HG03175 (cell line): ENCODE data around the gene FAM169A.
"Not testable (repeated sequence)": the region's sequence is repeated elsewhere in the genome, so short reads cannot be mapped to it uniquely, and the experiment has no call there.

Experiments used
- ATAC-seq: cut with Tn5 transposase; IDR thresholded peaks from one replicate; pipeline ENCODE4 v1.9.1; 2021; ENCODE audit warnings: mild to moderate bottlenecking, moderate library complexity; ENCODE audit not compliant: unreplicated experiment

Gene FAM169A

DNA sequence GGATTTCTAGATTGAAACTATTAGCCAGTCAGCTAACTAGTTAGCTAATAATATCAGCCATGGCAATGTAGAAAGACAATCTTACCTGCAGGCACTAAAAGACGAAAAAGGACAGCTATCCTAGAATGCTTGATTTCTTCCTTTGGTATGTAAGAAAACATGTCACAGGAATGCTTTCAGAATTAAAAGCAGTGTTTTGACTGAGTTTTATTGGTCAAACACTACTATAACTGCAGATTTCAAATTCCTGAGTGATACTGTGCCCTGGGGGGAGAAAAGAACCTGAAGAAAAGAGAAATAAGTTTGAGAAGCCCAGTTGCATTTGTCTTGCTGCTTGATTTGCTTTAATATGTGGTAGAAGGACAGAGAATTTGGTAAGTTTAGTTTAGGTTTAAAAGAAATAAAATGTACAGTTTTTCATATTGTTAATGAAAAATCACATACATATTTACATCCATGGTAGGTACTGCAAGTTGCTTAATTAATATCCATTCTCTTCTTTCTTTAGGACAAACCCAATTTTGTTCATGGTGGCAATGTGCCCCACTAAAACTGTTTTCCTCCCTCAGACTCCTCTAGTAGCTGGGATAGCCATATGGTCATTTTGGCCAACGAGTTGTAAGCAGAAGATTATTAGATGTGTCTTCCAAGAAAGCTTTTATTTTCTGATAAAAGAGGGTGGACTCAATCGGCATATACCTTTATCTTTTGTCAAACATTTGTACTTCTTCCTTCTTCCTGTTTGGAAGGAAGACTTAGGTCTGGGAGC is 4.3 kb upstream of the FAM169A start:
- ATAC-seq: no peak

DNA sequence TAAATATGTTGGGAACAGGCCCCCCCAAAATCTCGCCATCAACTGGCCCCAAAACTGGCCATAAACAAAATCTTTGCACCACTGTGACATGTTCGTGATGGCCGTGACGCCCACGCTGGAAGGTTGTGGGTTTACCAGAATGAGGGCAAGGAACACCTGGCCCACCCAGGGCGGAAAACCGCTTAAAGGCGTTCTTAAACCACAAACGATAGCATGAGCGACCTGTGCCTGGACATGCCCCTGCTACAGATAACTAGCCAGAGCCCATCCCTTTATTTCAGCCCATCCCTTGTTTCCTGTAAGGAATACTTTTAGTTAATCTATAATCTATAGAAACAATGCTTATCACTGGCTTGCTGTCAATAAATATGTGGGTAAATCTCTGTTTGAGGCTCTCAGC is 3.2 kb upstream of the FAM169A start:
- not testable (repeated sequence) for ATAC-seq

DNA sequence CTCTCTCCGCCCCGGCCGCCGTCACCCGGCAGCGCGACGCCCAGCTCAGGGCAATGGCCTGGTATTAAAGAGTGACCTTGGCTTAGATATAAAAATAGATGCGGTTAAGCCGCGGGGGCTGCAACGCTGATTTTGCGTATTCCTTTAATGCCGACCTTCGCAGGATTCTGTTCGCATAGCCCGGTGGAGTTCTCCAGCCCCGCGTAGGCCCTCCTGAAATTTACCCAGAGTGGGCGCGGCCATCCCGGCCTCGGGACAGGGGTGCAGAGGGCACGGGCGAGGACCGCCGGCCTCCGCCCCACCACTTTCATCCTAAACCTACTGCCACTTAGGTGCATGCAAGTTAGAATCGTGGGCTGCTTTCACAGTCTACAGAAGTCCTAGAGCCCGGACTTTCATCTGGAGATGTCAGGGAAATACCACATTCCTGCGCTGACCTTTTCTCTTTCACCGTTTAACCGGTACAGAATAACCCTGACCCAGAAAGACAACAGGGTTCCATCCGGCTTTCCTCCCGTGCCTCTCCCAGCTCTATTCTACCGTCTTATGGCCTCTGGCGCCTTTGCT is 492 bp upstream of the FAM169A start:
- no peak for ATAC-seq

DNA sequence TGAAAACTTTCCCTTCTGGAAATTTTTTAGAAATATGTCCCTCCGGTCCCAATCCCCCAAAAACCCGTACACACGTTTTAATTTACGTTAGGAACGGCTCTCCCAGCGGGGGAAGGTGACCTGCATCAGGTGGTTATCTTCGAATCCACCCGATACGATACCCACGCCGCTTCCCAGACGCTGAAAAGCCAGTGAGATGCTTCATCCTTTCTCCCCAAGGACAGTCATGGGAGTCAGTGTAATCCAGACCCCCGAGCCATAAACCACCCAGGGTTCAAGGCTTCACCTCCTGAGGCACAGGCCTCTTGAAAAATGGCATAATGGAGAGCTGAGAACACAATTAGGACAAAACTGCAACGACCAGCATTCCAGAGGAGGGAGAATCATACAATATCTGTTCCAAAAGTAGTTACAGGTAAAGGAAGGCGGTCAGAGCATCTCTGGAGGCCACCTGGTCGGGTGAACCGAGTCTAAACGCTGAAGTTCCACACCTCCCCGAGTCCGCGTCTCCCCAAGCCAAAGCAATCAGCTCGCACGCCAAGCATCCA is 857 bp downstream of the FAM169A start:
- no peak for ATAC-seq

DNA sequence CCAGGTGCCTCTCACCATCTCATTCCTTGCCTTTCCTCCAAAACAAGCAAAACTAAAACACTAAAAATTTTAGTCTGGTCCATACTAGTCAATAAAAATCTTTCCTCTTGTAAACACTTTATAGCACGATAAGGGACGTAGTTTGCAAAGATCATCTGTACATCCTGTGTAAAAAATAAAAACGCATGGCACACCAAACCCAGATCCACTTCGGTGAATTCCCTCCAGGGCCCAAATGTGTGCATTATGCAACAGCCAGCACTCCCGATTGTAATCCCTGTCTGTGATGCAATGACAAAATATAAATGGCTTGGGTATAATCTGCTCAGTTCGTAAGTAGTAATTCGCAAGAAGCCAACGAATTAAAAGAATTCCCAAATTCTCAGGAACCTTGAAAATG is 1.4 kb downstream of the FAM169A start:
- ATAC-seq: no peak

DNA sequence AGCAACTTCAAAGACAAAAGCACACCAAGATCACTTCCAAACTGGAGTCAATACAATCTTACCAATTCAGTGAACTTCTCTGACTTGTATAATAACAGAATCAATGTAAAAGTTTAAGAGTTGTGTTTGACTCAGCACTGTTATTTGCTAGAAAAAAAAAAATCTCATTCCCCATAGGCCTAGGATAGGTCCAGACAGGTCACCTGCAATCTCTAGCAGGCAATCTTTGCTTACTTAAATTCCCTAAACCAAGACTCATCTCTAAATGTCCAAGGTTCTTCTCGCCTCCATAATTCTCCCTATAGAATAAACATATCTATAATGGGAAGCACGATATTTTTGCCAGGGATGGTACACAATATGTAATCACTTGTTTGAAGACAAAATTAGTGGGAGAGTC is 2.5 kb downstream of the FAM169A start:
- ATAC-seq: no peak

DNA sequence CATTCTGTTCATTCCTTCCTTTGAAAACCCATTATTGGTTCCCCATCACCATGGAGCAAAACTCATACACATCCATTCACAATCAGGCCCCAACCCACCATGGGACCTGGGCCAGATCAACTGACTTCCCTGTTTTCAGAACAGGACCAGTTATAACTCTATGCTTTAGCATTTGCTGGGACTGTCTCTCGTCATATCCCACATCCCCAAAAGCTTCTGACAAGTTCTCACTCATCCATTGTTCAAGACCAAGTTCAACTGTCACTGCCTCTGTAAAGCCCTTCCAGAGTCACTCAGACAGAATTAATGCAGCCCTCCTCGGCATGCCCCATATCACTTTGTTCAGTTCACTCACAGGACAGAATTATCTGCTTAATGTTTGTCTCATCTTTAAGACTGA is 4.0 kb downstream of the FAM169A start:
- ATAC-seq: no peak

DNA sequence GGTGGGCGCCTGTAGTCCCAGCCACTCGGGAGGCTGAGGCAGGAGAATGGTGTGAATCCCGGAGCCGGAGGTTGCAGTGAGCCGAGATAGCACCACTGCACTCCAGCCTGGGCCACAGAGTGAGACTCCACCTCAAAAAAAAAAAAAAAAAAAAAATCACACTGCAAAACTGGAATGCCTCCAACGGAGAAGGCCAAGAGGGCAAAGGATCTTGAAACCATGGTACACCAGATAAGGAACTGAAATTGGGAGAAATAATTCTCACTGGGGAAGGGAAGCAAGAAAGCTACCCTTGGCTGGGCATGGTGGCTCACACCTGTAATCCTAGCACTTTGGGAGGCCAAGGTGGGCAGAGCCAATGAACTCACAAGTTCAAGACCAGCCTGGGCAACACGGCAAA is 9.2 kb downstream of the FAM169A start:
- not testable (repeated sequence) for ATAC-seq

DNA sequence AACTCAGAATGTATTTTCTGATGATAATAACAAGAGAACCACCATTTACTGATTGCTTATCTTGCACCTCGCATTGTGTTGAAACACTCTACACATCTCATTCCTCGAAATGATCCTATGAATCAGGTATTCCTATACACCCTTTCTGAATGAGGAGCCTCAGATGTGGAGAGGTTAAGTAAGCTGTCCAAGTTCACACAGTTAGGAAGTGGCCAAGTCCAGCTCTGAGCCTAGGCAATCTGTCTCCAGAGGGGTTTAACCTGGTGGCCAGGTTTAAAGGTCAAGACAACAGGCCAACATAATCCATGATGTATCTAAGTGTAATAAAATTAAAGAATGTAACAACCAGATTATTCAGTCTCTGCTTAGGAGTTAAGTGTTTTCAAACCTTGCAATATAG is 12.9 kb downstream of the FAM169A start:
- no peak for ATAC-seq

DNA sequence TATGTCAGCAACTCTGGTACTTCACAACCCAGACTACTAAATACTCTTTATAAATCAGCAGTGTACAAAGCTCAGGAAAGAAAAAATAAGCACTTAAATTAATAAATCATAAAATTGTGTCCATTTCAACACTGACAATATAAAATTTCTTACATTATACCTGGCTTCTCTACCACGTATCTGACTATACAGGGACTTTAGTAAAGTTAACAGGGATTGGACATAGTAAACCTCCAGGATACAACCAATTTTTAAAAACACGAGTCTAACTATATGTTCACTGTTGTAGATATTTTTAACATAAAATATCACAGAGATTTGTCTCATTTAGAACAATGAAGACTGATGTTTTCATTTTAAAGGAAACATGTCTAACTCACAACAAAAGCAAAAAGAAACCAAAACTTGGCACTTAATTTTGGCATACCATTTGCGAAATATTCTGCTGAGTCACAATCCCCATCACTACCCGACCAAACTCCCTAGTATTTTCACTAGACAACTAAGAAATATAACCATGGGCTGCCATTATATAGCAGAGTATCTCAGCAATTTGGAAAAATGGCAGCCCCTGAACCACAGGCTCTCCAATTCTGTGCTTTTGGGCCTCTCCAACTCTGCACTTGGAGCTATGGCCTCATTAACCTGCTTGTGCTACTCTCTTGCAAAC is 14.4 kb downstream of the FAM169A start:
- no peak for ATAC-seq

DNA sequence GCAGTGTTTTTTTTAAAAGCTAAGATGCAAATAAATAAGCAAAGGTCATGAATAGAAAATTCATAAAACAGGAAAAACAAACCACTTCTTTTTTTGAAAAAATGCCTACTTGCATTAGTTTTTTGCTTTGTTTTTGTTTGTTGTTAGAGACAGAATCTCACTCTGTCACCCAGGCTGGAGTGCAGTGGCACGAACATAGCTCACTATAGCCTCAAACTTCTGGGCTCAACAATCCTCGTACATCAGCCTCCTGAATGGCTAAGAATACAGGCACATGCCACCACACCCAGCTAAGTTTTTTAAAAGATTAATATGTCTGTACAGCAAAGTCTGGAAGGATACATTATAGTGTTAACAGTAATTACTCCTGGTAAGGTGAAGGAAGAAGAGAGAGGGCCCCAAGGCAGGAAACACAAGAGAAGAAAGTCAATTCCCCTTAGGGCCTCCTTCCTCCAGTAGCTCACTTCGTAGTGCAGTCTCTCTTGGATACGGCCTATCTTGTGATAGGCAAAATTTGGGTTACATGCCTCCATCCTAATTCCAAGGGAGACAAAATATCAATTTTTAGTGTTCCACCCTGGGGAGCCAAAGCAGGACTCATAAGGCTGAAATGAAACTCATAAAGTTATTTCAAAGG is 15.3 kb downstream of the FAM169A start:
- no peak for ATAC-seq

DNA sequence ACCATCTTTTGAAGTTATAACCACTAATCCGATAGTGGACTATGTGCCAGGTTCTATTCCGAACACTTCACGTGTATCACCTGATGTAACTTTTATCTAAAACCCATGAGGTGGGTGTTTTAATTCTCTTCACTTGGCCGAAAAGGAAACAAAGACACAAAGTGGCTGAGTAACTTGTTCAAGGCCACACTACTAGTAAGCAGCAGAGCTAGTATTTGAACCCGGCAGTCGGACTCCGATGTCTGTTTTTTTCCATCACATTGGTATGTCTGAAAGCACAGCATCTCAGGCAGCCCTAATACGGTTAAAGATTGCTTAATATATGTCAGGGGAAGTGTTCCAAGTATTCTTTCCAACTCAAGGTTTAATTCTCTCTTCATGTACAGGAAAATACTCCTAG is 16.2 kb downstream of the FAM169A start:
- ATAC-seq: no peak

DNA sequence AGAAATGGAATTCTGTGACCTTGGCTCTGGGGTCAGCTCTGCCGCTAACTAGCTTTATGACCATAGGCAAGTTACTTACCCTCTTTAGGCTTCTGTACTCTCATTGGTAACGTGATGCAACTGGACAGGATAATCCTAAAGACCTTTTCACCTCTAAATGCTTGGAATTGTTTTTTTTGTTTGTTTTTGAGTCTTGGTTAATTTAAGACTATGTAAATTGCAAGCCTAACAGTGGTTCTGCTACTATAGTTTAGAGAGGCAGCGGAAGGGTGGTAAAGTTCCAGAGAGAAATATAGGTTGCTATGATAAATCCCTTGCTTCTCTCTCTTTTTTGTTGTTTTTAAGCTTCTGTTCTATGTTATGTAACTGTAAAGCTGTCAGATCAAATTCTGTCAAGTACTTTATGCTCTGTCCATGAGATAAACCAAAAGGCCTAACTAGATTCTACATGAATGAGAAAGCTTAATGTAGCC is 17.6 kb downstream of the FAM169A start:
- no peak for ATAC-seq

DNA sequence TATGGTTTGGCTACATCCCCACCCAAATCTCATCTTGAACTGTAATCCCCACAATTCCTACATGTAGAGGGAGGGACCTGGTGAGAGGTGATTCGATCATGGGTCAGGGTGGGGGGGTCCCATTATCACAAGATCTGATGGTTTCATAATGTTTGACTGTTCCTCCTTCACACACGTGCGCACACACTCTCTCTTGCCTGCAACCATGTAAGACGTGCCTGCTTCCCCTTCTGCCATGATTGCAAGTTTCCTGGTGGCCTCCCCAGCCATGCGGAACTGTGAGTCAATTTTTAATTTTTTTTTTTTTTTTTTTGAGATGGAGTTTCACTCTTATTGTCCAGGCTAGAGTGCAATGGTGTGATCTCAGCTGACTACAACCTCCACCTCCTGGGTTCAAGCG is 27.0 kb downstream of the FAM169A start:
- ATAC-seq: no peak

DNA sequence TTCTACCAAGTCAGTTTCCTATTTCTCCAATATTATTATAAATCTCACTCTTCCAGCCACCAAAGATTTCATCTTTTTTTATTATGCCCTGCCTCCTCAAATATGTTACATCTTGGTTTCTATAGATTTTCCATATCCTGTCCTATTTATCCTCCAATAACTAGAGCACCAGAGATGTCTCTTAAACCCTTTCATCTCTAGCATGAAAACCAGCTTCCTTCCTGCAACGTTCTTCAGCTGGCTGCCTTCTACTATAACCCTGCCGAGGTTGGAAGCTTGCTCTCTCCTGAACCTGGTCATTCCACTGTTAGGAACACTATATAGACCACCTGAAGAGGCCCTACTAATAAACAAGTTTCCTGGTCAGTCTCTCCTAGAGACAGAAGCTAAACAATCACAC is 27.9 kb downstream of the FAM169A start:
- no peak for ATAC-seq

DNA sequence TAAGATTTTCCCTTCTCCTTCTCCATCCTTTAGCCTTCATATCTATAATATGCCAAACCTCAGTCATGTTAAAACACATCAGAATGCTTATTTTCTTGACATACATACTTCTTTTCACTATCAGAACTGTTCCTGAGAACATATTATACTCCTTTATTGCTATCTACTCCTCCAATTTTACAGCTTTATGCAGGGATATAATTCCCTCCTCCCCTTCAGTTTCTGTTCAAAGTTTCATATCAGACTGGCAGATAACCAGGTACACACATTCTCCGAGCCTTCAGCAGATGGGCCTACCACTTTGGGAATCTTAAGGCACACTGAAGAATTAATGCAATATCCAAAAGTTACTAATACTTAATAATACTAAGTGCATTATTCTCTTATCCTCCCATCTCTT is 29.1 kb downstream of the FAM169A start:
- ATAC-seq: no peak

DNA sequence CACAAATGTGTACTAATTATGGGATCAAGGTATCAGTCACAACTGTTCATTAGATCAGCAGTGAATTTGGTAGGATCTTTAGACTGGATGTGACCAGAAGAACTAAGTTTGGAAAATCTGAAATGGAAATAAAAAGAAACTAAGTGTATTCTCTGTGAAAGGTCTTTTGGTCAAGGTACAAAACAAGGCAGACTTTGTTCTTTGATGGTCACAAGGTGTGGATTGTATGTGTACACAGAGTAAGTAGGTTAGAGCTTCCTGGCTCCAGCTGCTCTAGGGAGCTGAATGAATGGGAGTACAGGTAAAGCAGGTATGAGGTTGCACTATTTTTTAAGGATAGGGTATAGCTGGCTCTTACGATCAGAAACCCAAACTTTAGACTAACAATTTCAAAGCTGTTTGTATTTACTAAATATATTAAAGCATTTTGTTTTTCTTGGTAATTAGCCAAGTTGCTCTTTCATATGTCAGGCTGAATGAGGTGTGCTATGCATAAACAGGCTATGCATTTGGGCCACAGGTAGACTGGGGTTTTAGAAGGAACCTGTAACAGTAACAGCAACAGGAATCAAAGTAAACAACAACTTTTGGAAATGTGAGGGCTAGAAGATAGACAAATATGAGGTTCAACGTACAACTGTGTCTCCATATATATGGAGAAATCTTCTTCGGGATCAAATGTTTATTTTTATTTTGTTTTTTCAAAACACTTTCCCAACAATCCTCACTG is 32.5 kb downstream of the FAM169A start:
- no peak for ATAC-seq

DNA sequence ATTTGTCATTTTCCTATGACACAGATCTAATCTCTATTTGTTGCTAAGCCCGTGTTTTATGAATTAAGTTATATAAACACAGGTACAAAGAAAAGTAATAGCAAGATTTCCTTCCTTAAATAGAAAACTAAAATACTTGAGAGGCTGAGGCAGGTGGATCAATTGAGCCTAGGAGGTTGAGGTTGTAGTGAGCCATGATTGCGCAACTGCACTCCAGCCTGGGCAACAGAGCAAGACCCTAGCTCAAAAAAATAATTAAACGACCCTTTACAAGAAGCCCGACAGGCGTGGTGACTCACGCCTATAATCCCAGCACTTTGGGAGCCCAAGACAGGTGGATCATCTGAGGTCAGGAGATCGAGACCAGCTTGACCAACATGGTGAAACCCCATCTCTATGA is 36.8 kb downstream of the FAM169A start:
- no peak for ATAC-seq

DNA sequence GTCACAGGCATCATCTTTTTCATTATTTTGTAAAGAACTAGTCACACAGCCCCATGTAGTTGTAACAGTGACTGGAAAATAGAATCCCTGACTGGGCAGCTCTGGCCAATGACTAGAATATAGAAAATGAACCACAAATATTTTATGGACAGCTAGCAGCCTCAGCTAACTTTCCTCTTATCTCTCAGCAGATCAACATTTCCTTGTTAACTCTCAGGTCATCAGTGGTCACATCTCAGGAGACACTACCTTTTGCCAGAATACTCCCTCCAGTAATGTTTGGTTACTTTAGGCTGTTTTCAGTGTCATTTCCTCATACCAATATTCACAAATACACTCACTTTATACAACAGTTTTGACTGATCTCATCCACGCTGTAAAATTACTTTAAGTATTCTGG is 43.9 kb downstream of the FAM169A start:
- no peak for ATAC-seq

DNA sequence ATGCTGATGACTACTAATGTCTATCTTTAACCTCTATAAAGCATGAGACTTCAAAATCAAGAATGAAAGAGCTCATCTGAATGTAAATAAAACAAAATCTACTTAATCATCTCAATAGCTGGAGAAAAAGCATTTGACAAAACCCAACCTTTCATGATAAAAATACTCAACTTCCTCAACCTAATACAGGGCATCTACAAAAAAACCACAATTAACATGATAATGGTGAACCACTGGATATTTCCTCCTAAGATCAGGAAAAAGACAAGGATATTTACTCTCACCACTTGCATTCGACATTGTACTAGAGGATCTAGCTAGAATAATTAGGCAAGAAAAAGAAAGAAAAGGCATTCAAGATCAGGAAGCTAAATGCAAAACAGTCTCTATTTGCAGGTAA is 49.3 kb downstream of the FAM169A start:
- no peak for ATAC-seq

DNA sequence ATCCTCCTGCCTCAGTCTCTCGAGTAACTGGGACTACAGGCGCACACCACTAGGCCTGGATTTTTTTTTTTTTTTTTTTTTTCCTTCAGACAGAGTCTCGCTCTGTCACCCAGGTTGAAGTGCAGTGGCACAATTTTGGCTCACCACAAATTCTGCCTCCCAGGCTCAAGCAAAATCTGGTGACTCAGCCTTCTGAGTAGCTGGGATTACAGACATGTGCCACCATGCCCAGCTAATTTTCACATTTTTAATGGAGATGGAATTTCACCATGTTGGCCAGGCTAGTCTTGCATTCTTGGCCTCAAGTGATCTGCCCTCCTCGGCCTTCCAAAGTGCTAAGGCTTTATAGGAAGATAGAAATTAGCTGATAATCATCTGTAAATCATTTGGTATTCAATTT is 55.3 kb downstream of the FAM169A start:
- ATAC-seq: no peak
